ENCODE measurements around the gene SMC6.

Gene SMC6

DNA sequence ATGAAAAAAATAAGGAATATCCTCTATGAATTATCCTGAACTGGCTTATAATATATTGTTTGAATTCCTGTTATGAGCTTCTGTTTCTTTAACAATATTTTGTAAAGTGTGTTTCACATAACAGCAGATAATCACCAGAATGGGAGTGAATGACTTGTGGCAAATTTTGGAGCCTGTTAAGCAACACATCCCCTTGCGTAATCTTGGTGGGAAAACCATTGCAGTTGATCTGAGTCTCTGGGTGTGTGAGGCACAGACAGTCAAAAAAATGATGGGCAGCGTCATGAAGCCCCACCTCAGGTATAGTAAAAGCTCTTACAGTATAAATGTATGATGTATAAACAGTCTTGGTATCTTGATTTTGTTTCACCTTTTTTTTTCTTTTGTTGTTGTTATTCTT is 6.2 kb upstream of the SMC6 start:
- no peak for DNase-seq

- no peak for DNase-seq
Observed at GRCh38 chr2:17758118-17758517, 4.5 kb upstream of the SMC6 start.

DNA sequence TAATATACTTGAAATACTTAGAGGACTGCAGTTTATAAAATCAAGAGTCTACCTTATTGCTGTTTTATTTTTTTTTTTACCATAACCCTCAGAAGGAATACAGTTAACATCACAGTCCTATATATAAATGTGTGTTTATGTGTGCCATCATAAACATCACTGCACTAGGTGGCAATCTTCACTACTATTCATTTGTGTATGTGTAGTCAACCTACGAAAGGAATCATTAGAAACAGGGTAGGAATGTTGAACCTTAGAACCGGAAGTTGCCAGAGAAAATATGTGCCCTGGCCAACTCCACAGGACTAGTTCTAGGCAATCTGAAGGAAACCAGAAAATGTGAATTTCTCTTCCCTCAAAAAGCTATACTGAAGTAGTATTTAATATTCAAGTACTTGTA is 3.7 kb upstream of the SMC6 start:
- no peak for DNase-seq

DNA sequence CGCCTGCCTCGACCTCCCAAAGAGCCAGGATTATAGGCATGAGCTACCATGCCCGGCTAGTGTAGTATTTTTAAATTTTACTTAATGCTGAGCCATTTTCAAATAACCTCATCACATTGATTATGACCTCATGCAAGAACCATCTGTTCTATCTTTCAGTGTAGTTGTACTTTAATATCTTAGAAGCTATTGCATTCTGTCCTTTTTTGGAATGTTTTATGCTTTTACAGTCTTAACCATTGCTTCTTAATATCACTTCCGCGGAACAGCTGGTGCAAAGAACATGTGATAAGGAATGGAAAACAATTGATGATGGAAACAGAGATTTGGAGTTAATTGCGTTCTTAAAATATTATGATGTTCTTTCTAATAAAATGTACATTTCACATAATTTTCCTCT is 3.1 kb upstream of the SMC6 start:
- DNase-seq = no peak

DNA sequence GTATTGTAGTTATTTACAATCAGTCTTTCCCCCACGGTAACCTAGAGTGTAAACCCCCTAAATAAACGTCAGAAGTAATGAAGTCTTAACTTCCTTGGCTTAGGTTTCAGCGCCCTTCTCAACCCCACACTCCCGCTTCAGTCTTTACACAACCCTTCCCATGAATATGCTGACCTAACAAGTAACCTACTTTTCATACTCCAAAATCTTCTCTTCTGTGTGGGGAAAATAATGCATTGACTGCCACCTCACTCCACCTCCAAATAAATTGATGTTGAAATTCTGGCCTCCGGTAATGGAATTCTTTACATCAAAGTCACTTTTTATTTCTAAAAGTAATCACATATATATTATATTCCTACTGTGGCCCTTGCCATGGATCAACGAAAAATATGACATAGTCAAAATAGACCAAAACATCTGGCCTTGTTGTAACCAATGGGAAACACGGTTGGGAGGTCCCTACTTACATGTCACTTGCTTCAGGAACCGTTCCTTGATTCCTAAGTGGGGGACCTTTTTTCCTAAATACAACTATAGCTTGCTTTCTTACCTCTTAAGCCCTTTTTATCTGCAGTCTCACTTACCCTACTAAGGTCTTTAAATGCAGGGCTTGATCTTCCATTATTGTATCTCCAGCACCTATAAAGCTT is 1.3 kb upstream of the SMC6 start:
- no peak for DNase-seq

DNA sequence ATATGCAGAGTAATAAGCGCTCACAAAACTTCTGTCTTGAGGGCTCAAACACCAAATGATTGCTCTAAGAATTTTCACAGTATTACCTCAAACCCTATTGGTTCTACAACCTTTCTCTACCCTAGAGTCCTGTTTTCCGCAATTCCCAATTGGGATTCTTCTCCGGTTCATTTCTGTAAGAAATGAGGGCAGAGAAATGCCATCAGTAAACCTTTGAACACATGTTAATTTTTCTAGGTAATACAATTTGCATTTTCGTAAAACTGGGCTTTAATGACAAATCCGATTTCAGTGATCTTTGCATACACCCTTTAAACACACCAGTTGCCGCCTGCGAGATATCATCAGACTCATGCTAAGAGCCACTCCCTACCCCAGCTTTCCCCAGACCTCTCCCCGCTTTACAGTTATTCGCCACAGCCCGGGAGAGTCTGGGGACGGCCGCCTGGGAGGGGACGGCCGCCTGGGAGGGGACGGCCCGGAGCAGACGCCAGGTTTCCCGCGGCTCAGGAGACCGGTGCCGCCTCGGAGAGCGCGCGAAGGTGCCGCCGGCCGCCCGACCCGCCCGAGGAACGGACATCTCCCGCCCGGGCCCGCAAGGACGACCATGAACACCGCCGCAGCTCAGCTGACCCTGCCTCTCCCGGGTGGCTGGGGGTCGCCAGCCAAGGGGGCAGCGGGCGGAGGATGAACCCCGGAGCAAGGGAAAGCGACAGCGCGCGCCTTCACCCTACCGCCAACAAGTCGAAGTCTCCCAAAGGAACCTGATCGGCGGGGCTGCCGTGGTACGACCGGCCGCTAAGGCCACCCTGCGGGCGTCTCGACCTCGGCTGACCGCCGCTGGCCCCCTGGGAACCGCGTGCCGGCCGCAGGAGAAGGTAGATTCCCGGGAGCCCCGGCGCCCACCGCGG is 463 bp downstream of the SMC6 start:
- DNase-seq = peak; percentile 35

DNA sequence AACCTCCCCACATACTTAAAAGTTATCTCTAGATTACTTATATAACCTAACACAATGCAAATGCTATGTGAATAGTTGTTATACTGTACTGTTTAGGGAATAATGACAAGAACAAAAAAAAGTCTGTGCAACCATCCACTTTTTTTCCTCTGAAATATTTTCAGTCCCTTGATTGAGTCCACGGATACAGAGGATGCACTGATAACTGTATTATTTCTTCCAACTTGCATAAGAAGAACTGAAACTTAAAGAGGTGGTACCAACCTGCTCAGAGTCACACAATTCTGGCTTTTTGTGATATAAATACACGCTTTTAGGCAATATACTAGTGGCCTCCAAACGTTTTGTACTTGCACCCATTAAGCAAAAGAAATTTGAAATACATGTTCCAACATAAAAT is 1.4 kb downstream of the SMC6 start:
- DNase-seq = no peak

DNA sequence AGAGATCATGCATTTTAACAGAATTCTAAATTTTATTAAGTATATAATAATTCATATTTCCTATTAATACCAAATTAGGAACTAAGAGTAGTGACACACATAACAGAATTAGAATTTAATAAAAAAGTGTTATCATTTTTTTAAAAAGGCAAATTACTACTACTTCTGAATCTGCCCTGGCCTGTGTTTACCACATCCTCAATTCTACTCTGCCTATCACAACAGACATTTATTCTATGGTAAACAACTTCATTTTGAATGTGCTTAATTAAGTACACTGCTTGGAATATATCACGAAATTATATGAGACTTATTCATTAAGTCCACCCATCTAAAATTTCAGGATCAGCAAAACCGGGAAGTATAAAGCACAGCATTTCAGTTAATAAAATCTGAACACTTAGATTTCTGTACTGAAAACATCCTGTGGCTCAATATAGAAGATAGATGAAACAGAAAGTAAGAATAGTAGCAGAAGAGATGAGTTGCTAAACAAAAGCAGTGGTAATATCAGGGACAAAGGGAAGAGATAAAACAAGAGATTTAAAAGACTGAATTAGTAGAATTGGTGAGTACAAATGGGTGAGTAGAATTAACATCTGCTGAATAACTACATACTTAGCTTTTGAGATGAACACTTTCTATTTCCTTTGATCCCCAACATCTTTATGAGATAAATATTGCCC is 3.7 kb downstream of the SMC6 start:
- no peak for DNase-seq

GRCh38 chr2:17748745-17749144 is 4.9 kb downstream of the SMC6 start:
- DNase-seq = no peak

- no peak for DNase-seq
Observed at GRCh38 chr2:17747684-17748452, 5.7 kb downstream of the SMC6 start.

GRCh38 chr2:17740203-17740602 is 13.4 kb downstream of the SMC6 start:
- no peak for DNase-seq

DNA sequence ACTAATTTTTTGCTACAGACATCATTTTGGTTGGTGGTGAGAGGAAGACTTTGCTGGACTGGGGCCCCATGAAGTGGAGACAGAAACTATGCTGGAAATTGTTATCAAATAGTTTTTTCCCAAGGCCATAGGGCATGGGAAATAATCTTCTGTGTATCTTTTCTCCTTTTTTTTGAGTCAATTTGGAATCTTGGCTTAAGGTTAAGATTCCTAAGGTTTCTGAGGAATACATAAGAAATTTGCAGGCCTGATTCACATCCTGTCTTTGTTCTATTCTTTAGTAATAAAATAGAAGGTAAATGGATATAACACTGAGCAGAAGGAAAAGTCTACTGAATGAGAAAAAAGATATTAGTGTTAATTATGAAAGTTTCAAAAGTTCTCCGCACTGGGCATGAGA is 16.6 kb downstream of the SMC6 start:
- DNase-seq = no peak

GRCh38 chr2:17735864-17736263 is 17.7 kb downstream of the SMC6 start:
- DNase-seq = no peak

- DNase-seq = no peak
Observed at GRCh38 chr2:17733599-17733998, 20.0 kb downstream of the SMC6 start.

DNA sequence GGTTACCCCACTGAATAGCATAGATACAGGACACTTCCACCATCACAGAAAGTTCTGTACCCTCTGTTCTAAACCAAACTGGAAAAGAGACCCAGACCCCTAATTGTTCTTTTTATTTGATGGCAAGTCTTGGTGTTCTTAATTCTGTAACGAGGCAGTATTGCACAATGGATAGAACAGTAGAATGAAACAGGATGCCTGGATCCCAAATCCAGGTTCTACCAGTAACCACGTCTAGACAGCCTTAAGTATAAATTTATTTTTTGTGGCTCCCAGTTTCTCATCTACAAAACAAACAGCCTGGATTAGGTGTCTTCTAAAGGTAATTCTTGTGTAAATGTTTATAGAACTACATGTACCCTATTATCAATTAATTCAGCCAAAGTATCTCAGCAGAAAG is 23.7 kb downstream of the SMC6 start:
- DNase-seq = no peak

DNA sequence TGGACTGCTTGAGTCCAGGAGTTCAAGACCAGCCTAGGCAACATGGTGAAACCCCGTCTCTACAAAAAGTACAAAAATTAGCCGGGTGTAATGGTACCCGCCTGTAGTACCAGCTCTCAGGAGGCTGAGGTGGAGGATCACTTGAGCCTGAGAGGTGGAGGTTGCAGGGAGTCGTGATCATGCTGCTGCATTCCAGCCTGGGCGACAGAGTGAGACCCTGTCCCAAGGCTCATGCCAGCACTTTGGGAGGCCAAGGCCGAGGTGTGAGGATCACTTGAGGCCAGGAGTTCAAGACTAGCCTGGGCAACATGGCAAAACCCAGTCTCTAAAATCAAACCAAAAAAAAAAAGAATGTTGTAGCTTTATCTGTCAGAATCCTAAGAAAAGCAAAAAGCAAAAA is 25.4 kb downstream of the SMC6 start:
- DNase-seq = no peak

- DNase-seq = no peak
Observed at GRCh38 chr2:17719562-17720371, 33.8 kb downstream of the SMC6 start.

DNA sequence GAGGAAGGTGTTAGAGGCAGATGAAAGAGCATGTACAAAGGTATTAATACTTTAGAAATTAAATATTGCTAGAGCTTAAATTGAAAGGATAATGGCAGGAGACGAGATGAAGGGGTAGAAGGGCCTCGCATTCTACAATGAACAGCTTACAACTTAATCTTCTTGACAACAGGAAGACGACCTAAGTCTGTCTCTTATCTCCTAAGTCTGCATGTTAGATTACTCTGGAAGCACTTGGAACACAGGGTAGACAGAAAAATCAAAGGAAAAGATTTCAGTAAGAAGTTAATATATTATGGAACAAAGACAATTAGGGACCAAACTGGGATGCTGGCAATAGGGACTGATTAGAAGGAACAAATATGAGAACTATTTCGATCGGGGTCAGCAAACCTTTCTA is 34.9 kb downstream of the SMC6 start:
- no peak for DNase-seq

DNA sequence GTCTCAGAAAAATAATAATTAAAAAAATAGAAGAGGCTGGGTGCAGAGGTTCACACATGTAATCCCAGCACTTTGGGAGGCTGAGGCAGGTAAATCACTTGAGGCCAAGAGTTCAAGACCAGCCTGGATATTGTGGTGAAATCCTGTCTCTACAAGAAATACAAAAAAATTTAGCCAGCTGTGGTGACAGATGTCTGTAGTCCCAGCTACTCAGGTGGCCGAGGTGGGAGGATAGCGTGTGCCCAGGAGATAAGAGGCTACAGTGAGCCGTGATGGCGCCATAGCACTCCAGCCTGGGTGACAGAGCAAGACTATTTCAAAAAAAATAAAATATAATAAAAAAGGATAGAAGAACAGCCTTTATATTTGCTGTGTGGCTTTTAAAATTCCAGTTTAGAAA is 35.9 kb downstream of the SMC6 start:
- DNase-seq = no peak

GRCh38 chr2:17713291-17713690 is 40.3 kb downstream of the SMC6 start:
- DNase-seq = no peak

DNA sequence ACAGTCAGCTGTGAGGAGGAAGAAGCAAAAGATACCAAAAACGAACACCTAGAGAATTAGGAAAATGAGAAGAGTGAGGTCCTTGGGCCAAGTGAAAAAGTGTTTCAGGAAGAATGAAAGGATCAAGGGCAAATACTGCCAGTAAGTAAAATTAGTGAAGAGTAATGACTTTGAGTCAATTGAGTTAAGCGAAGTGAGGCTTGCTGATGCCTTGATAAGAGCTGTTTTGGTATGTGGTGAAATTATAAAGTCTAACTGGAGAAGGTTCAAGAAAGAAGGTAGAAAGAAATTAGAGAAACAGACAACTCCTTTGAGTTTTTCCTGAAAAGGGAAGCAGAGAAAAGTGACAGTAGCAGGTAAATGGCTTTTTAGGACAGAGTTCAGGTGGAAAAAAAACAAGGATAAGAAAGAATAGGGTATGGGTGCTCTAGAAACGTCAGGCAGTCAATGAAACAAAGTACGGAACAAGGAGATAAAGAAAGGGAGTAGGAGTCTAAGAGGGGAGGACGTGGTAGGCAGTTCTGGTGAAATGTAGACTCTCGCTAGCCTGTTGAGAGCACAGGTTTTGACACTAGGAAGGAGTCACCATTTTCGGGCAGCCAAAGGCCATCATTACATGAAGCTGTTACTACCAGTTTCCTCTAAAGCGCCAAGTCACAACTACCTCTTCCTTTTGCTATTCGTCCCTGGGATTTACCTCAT is 42.9 kb downstream of the SMC6 start:
- no peak for DNase-seq

- DNase-seq = no peak
Observed at GRCh38 chr2:17709897-17710296, 43.7 kb downstream of the SMC6 start.
